Ascending aorta (tissue), 2 donors: ENCODE measurements around the gene KLHDC7A. TPM values are rescaled to one million over a fixed set of nuclear protein-coding genes. Genes with fewer than 3 reads are reported as not detected.

Experiments
- DNase-seq, 2 donors: peaks; one replicate each; pipeline ENCODE4 v3.0.0-alpha.2; 2019; ENCODE audit warnings: low spot score in 2 of 2
- H3K27ac ChIP-seq, 2 donors: fragments of 200-600 bp; sonication (generic); one replicate each; pipeline ENCODE4 v1.5.1; 2016 to 2017; ENCODE audit warnings: mild to moderate bottlenecking in 1 of 2
- H3K27me3 ChIP-seq: fragments of 200-600 bp; sonication (generic); one replicate; pipeline ENCODE4 v1.5.1; 2017
- H3K36me3 ChIP-seq, 2 donors: fragments of 200-600 bp; sonication (generic); one replicate each; pipeline ENCODE4 v1.5.1; 2016
- H3K4me1 ChIP-seq, 2 donors: fragments of 200-600 bp; sonication (generic); one replicate each; pipeline ENCODE4 v1.5.1; 2016 to 2017; ENCODE audit warnings: mild to moderate bottlenecking in 1 of 2
- H3K4me3 ChIP-seq, 2 donors: fragments of 200-600 bp; sonication (generic); one replicate each; pipeline ENCODE4 v1.5.1; 2016 to 2017; ENCODE audit warnings: mild to moderate bottlenecking in 1 of 2
- H3K9me3 ChIP-seq, 2 donors: fragments of 200-600 bp; sonication (generic); one replicate each; pipeline ENCODE4 v1.5.1; 2016
- CTCF ChIP-seq, 3 experiments: fragments of 200-600 bp in 2 of 3; fragments of 450-650 bp in 1 of 3; sonication (generic) in 2 of 3; IDR thresholded peaks; one replicate each; pipeline ENCODE4 v1.5.1; 2016 to 2019; ENCODE audit warnings: antibody characterized with exemption in 3 of 3, mild to moderate bottlenecking in 1 of 3, moderate library complexity in 1 of 3
- intact Hi-C: fragments of 100-400 bp; cut with DNase I; formaldehyde crosslinking; loops from one replicate; pipeline ENCODE4 v1.15.1; 2023
- total RNA-seq: library from RNA; depleted of rRNA; stranded (reverse); fragments of >200 nt; gene quantifications from one replicate; pipeline ENCODE4 v1.1.0, GENCODE V29; 2016

The KLHDC7A gene
- total RNA-seq = not detected

DNA sequence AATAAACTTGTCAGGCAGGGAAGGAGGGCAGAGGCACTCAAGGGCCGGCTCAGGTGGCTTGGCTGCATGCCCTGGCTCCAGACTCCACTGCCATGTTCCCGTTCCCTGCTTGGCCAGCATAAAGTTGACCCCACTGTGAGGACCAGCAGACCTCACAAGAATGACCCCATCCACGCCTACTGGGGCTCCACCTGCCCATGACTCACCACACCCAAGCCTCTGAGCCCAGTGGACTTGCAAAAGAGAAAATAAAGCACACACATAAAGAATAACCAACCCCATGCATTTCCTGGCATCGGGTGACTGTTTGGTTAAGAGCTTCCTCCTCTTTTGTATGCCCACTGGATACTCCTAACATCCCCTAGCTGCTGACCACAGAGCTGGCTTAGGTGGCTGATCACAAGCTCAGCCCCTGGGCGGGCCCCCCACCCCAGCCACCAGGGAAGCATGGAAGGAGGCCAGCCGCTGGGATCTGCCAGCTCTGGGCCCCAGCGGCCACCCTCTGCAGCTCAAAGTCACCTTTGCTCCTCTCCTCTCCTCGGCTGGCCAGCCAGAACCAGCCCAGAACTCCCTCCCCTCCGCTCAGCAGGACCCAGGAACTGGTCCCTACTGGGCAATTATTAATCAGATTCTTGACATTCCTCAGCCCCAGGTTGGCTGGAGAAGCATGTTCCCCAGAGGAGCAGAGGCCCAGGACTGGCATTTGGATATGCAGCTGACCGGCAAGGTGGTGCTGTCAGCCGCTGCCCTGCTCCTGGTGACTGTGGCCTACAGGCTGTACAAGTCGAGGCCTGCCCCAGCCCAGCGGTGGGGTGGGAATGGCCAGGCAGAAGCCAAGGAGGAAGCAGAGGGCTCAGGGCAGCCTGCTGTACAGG, at the start of gene KLHDC7A:
Gene KLHDC7A (plus strand): TSS at position 616 of the 875 bp plus-strand sequence. CDS start 52 bp downstream, at position 668.
- H3K4me3 ChIP-seq = no peak within 1 kb of the TSS
- no peak within 1 kb of the TSS for H3K27ac ChIP-seq
- intact Hi-C loops = no loop called here
- H3K36me3 ChIP-seq = no peaks in the 10 kb centered on the region
- no peaks in the 10 kb centered on the region for H3K9me3 ChIP-seq
- DNase-seq = no peak
- no peak for TF ChIP-seq CTCF (IDR thresholded peaks at IDR 0.05)
- no peaks in the 10 kb centered on the region for H3K27me3 ChIP-seq
- H3K4me1 ChIP-seq = no peaks in the 10 kb centered on the region

GRCh38 chr1:18434041-18434440, 46.7 kb upstream of the KLHDC7A start:
- Histone ChIP-seq H3K9me3 (no peaks in the 10 kb centered on the region), H3K36me3 (no peaks in the 10 kb centered on the region), H3K27me3 (no peaks in the 10 kb centered on the region), H3K4me3 (no peak overlapping the region), H3K4me1 (no peaks in the 10 kb centered on the region), H3K27ac (no peak overlapping the region)
- intact Hi-C loops = no loop called here
- DNase-seq = no peak
- no peak for TF ChIP-seq CTCF (IDR thresholded peaks at IDR 0.05)

- intact Hi-C loops = no loop called here
- Histone ChIP-seq H3K4me1 (no peaks in the 10 kb centered on the region), H3K27ac (no peak overlapping the region), H3K9me3 (no peaks in the 10 kb centered on the region), H3K27me3 (no peaks in the 10 kb centered on the region), H3K4me3 (no peak overlapping the region), H3K36me3 (no peaks in the 10 kb centered on the region)
- no peak for DNase-seq
- no peak for TF ChIP-seq CTCF (IDR thresholded peaks at IDR 0.05)
Measured at GRCh38 chr1:18440385-18441226, 40.1 kb upstream of the KLHDC7A start.

DNA sequence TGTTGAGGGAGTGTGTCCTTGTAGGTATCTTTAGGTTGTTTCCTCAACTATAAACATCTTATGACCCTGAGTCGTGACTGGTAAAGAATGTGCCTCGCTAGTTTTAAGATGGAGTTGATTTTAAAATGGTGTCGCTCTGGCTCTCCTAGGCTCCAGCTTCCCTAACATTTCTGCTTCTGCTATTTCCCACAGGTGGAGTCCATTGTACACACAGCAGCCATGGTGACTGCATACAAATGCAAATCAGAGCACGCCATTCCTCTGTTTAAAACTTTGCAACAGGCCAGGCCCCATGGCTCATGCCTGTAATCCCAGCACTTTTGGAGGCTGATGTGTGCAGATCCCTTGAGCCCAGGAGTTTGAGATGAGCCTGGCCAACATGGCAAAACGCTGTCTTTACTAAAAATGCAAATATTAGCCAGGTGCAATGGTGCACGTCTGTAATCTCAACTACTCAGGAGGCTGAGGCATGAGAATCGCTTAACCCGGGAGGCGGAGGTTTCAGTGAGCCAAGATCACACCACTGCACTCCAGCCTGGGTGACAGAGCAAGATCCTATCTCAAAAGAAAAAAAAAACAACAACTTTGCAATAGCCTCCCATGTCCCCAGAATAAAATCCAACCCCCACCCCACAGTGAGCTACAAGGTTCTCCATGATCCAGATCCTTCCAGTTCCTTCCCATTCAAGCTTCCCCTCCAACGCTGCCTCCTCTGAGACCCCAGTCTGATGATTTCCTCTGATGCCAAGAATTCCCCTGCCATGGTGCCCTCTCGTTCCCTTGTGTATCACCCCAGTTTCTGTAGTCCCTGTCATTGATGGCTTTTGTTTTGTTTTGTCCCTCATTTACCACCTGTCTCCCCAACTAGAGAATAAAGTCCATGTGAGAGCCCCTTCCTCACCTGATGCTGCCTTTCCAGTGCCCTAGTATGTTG, 36.9 kb upstream of the KLHDC7A start:
- no peaks in the 10 kb centered on the region for H3K9me3 ChIP-seq

More for the DNA sequence above, 36.9 kb upstream of the KLHDC7A start:
- no peak for DNase-seq
- no peaks in the 10 kb centered on the region for H3K27me3 ChIP-seq
- H3K4me1 ChIP-seq = no peaks in the 10 kb centered on the region
- no peaks in the 10 kb centered on the region for H3K36me3 ChIP-seq
- intact Hi-C loops = no loop called here
- no peak for TF ChIP-seq CTCF (IDR thresholded peaks at IDR 0.05)
- H3K27ac ChIP-seq = no peak overlapping the region
- no peak overlapping the region for H3K4me3 ChIP-seq
